OCI-LY1 (cell line): ENCODE data around the gene CCDC70.

ENCODE experiments used
- H2AFZ ChIP-seq: fragments of 200-600 bp; sonication (generic), shearing (Covaris generic); 2 replicates; pipeline ENCODE4 v1.6.0; 2014; ENCODE audit warnings: antibody characterized with exemption, mild to moderate bottlenecking, low read length
- H3F3A ChIP-seq: fragments of 200-600 bp; sonication (generic), shearing (Covaris generic); 2 replicates; pipeline ENCODE4 v1.6.0; 2014; ENCODE audit warnings: mild to moderate bottlenecking, antibody characterized with exemption, low read length, moderate library complexity; ENCODE audit not compliant: insufficient read depth
- H3K27ac ChIP-seq: fragments of 200-600 bp; sonication (generic); 2 replicates; pipeline ENCODE4 v1.5.1; 2014; ENCODE audit warnings: low read length, mixed run types, mild to moderate bottlenecking, low read depth; ENCODE audit not compliant: poor library complexity, severe bottlenecking
- H3K27me3 ChIP-seq: fragments of 200-600 bp; sonication (generic); 2 replicates; pipeline ENCODE4 v1.6.0; 2014; ENCODE audit warnings: antibody characterized with exemption, mild to moderate bottlenecking, low read length, moderate library complexity; ENCODE audit not compliant: insufficient read depth
- H3K36me3 ChIP-seq: fragments of 200-600 bp; sonication (generic); 2 replicates; pipeline ENCODE4 v1.6.1; 2014; ENCODE audit warnings: mild to moderate bottlenecking, antibody characterized with exemption, low read length, moderate library complexity, mixed read lengths; ENCODE audit not compliant: insufficient read depth
- H3K4me1 ChIP-seq: fragments of 200-600 bp; sonication (generic); 2 replicates; pipeline ENCODE4 v1.5.1; 2014; ENCODE audit warnings: mild to moderate bottlenecking, low read length, moderate library complexity; ENCODE audit not compliant: insufficient read depth, severe bottlenecking
- H3K4me2 ChIP-seq: fragments of 200-600 bp; sonication (generic), shearing (Covaris generic); 2 replicates; pipeline ENCODE4 v1.6.1; 2014; ENCODE audit warnings: low read length
- H3K4me3 ChIP-seq: fragments of 200-600 bp; sonication (generic); 2 replicates; pipeline ENCODE4 v1.5.1; 2014; ENCODE audit warnings: low read length, low read depth, mild to moderate bottlenecking, mixed read lengths; ENCODE audit not compliant: poor library complexity, severe bottlenecking
- H3K79me2 ChIP-seq: fragments of 200-600 bp; shearing (Covaris generic); 2 replicates; pipeline ENCODE4 v1.6.1; 2016; ENCODE audit warnings: mixed run types, low read length, mixed read lengths; ENCODE audit not compliant: insufficient read depth
- H3K9ac ChIP-seq: fragments of 200-600 bp; sonication (generic), shearing (Covaris generic); 2 replicates; pipeline ENCODE4 v1.6.1; 2014; ENCODE audit warnings: mild to moderate bottlenecking, low read length, mixed read lengths
- H3K9me2 ChIP-seq: fragments of 200-600 bp; sonication (generic), shearing (Covaris generic); 2 replicates; pipeline ENCODE4 v1.6.1; 2014; ENCODE audit warnings: low read depth, mild to moderate bottlenecking, low read length, mixed read lengths
- H3K9me3 ChIP-seq: fragments of 200-600 bp; shearing (Covaris generic); 2 replicates; pipeline ENCODE4 v1.6.1; 2014; ENCODE audit warnings: low read length, mixed read lengths
- H4K20me1 ChIP-seq: fragments of 200-600 bp; sonication (generic), shearing (Covaris generic); 2 replicates; pipeline ENCODE4 v1.6.0; 2016; ENCODE audit warnings: mild to moderate bottlenecking, low read length; ENCODE audit not compliant: insufficient read depth
- EZH2 ChIP-seq: fragments of 200-600 bp; sonication (generic), shearing (Covaris generic); IDR thresholded peaks from 2 replicates; pipeline ENCODE4 v1.8.0; 2017; ENCODE audit warnings: borderline replicate concordance, mixed run types, mild to moderate bottlenecking, antibody characterized with exemption, low read length, moderate library complexity, mixed read lengths
- TF ChIP-seq, protein P1 (sequence below): fragments of 200-600 bp; sonication (generic), shearing (Covaris generic); IDR thresholded peaks from 2 replicates; pipeline ENCODE4 v1.5.1; 2017; ENCODE audit warnings: mild to moderate bottlenecking, antibody characterized with exemption, low read length, moderate library complexity, mixed read lengths

CCDC70 gene

DNA sequence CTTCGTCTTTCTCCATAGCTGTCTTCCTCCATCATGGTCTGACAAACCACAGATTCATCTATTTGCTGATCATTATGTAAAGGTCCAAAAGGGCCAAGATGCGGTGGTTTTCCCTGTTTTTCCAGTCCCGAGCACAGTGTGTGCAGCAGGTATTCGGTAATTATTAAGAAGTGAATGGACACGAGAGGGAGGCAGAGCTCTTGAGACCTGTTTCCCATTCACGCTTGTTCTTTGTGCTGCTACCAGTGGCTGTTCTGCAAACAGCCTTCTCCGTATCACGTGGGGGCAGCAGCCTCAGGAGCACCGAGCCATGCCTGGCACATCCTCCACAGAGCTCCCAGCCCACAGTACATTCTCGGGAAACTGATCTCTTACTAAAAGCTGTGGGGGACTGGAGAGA is 50.3 kb downstream of the CCDC70 start:
- Histone ChIP-seq H2AFZ (no peak overlapping the region), H3K9me3 (no peaks in the 10 kb centered on the region), H3K9me2 (no peaks in the 10 kb centered on the region), H3K36me3 (no peaks in the 10 kb centered on the region), H3K27me3 (peaks cover 9% of the 10 kb centered on the region; the same call in 1 of the 2 replicates), H3F3A (no peaks in the 10 kb centered on the region), H3K4me2 (peak overlapping the region; percentile 42; the same call in 1 of the 2 replicates), H3K79me2 (no peaks in the 10 kb centered on the region), H3K9ac (no peak overlapping the region), H4K20me1 (no peaks in the 10 kb centered on the region), H3K27ac (no peak overlapping the region), H3K4me3 (peak overlapping the region; percentile 25), H3K4me1 (no peaks in the 10 kb centered on the region)
- TF ChIP-seq, protein P1, sequence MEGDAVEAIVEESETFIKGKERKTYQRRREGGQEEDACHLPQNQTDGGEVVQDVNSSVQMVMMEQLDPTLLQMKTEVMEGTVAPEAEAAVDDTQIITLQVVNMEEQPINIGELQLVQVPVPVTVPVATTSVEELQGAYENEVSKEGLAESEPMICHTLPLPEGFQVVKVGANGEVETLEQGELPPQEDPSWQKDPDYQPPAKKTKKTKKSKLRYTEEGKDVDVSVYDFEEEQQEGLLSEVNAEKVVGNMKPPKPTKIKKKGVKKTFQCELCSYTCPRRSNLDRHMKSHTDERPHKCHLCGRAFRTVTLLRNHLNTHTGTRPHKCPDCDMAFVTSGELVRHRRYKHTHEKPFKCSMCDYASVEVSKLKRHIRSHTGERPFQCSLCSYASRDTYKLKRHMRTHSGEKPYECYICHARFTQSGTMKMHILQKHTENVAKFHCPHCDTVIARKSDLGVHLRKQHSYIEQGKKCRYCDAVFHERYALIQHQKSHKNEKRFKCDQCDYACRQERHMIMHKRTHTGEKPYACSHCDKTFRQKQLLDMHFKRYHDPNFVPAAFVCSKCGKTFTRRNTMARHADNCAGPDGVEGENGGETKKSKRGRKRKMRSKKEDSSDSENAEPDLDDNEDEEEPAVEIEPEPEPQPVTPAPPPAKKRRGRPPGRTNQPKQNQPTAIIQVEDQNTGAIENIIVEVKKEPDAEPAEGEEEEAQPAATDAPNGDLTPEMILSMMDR = peak; percentile 11; the same call in 1 of the 2 replicates
- no peak for TF ChIP-seq EZH2

DNA sequence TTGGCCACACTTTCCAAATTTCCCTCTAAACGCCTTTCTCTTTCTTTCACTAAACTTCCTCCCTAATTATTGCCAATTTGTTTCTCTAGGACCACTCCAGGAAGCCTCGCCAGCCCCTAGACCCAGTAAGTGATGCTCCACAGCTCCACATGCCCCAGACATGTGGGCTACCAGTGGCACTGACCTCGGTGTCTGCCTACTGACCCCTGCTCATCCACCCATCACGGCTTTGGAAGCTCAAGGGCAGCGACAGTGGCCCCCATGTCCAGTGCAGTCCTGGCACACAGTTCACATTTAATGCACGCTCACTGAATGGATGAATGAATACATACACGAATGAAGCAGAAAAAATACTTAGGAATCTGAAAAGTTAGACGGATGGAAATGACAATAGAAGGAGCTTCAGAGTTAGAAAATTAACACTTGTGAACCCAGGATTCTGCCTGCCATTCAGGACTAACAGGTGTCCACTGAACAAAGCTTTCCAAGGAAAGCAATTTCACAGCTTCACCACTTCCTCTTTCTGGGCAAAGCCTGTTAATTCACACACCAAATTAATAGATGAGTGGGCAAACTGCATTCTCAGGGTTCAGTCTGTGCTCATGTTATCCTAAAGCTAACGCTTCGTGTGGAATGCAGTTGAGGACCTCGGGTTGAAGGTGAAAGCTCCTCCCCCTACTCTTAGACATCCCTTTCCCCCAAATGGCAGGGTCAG is 50.9 kb downstream of the CCDC70 start:
- TF ChIP-seq, protein P1 = no peak
- no peak for TF ChIP-seq EZH2
- Histone ChIP-seq H3K36me3 (no peaks in the 10 kb centered on the region), H3K27me3 (peaks cover 9% of the 10 kb centered on the region; the same call in 1 of the 2 replicates), H3K4me3 (no peak overlapping the region), H3K9me2 (no peaks in the 10 kb centered on the region), H4K20me1 (no peaks in the 10 kb centered on the region), H3F3A (no peaks in the 10 kb centered on the region), H3K4me1 (no peaks in the 10 kb centered on the region), H2AFZ (no peak overlapping the region), H3K9me3 (no peaks in the 10 kb centered on the region), H3K4me2 (no peak overlapping the region), H3K27ac (no peak overlapping the region), H3K79me2 (no peaks in the 10 kb centered on the region), H3K9ac (no peak overlapping the region)

DNA sequence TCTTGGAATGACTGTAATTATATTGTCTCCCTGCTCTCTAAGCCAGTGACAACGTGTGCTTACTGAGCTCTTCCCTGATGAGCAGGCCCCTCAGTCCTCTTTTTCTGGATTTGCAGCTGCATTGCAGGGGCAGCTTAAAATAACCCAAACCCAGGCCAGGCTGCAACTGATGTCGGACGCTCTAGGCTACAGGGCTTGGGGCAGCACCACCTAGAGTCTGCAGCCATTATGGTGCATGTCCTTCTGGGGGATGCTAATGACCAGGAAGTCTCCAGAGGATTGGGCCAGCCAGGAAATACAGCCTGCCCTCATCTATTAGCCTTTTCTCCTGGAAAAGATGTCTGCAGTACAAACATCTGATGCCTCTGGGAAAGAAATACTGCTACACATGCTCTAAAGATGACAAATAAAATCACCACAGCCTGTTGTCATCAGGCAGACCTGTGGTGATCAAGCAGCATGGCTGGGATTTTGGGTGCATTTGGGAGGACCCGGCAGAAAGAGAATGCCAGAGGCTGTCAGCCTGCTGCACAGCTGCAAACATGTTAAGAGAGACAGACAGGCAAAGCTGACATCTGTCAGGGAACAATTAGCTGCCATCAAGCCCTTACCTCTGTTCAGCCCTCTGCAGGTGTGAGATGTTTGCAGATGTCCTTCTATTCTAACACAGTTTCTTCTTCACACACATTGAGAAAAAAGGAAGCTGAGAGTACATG is 51.8 kb downstream of the CCDC70 start:
- Histone ChIP-seq H3K9ac (no peak overlapping the region), H4K20me1 (no peaks in the 10 kb centered on the region), H3K4me2 (no peak overlapping the region), H3K36me3 (no peaks in the 10 kb centered on the region), H3K27ac (no peak overlapping the region), H3K4me1 (no peaks in the 10 kb centered on the region), H2AFZ (no peak overlapping the region), H3K79me2 (no peaks in the 10 kb centered on the region), H3K27me3 (peaks cover 9% of the 10 kb centered on the region; the same call in 1 of the 2 replicates), H3K9me3 (no peaks in the 10 kb centered on the region), H3F3A (no peaks in the 10 kb centered on the region), H3K4me3 (no peak overlapping the region), H3K9me2 (no peaks in the 10 kb centered on the region)
- TF ChIP-seq, protein P1 = no peak
- TF ChIP-seq EZH2 = no peak
